GM23338 (cell line): Measurements from ENCODE around the gene REM2. TPM values are rescaled to one million over a fixed set of nuclear protein-coding genes. Genes with fewer than 3 reads are reported as not detected.

Experiments used
- ATAC-seq: fragments of 200-7000 bp; cut with Tn5 transposase; 3 replicates; pipeline ENCODE4 v1.9.1; 2020
- DNase-seq: peaks from one replicate; pipeline ENCODE4 v3.0.0-alpha.2; 2015; ENCODE audit warnings: low spot score
- H2AFZ ChIP-seq: fragments of 200-600 bp; sonication (generic); 2 replicates; pipeline ENCODE4 v1.8.0; 2016; ENCODE audit warnings: antibody characterized with exemption, mild to moderate bottlenecking, moderate library complexity
- H3F3A ChIP-seq: fragments of 200-600 bp; sonication (generic); replicated peaks from 2 replicates; pipeline ENCODE4 v1.8.0; 2017; ENCODE audit warnings: antibody characterized with exemption, mixed run types, low read depth
- H3K27ac ChIP-seq: fragments of 200-600 bp; sonication (generic); 2 replicates; pipeline ENCODE4 v1.6.1; 2016; ENCODE audit warnings: low read depth
- H3K27me3 ChIP-seq: fragments of 200-600 bp; sonication (generic); 2 replicates; pipeline ENCODE4 v1.8.0; 2016; ENCODE audit warnings: mild to moderate bottlenecking, mixed run types, moderate library complexity; ENCODE audit not compliant: insufficient read depth
- H3K36me3 ChIP-seq: fragments of 200-600 bp; sonication (generic); 2 replicates; pipeline ENCODE4 v1.8.0; 2016; ENCODE audit warnings: mild to moderate bottlenecking; ENCODE audit not compliant: insufficient read depth
- H3K4me1 ChIP-seq: fragments of 200-600 bp; sonication (generic); 2 replicates; pipeline ENCODE4 v1.8.0; 2016; ENCODE audit warnings: mild to moderate bottlenecking, moderate library complexity; ENCODE audit not compliant: insufficient read depth
- H3K4me2 ChIP-seq: fragments of 200-600 bp; sonication (generic); 2 replicates; pipeline ENCODE4 v1.7.1; 2017; ENCODE audit warnings: mixed run types
- H3K4me3 ChIP-seq: fragments of 200-600 bp; sonication (generic); 2 replicates; pipeline ENCODE4 v1.6.1; 2016; ENCODE audit warnings: mixed run types
- H3K79me2 ChIP-seq: fragments of 200-600 bp; sonication (generic); replicated peaks from 2 replicates; pipeline ENCODE4 v1.8.0; 2017; ENCODE audit warnings: mild to moderate bottlenecking; ENCODE audit not compliant: insufficient read depth
- H3K9me2 ChIP-seq: fragments of 200-600 bp; sonication (generic); 2 replicates; pipeline ENCODE4 v1.8.0; 2017; ENCODE audit not compliant: insufficient read depth
- H4K20me1 ChIP-seq: fragments of 200-600 bp; sonication (generic); replicated peaks from 2 replicates; pipeline ENCODE4 v1.8.0; 2017; ENCODE audit warnings: mild to moderate bottlenecking; ENCODE audit not compliant: insufficient read depth
- H3K27ac Mint-ChIP-seq: 2 replicates; pipeline ENCODE4 v1.8.0; 2020; ENCODE audit warnings: inconsistent platforms, mild to moderate bottlenecking, moderate library complexity, mixed read lengths
- H3K27me3 Mint-ChIP-seq: 3 replicates; pipeline ENCODE4 v1.8.0; 2022; ENCODE audit warnings: low read depth, mild to moderate bottlenecking, moderate library complexity, mixed read lengths, inconsistent platforms; ENCODE audit not compliant: insufficient read depth, poor library complexity
- H3K36me3 Mint-ChIP-seq: 3 replicates; pipeline ENCODE4 v1.8.0; 2021; ENCODE audit warnings: low read depth, mild to moderate bottlenecking, inconsistent platforms, moderate library complexity, mixed read lengths
- H3K4me1 Mint-ChIP-seq: 3 replicates; pipeline ENCODE4 v1.8.0; 2020; ENCODE audit warnings: mild to moderate bottlenecking, inconsistent platforms, mixed read lengths
- H3K4me3 Mint-ChIP-seq: 3 replicates; pipeline ENCODE4 v1.8.0; 2021; ENCODE audit warnings: moderate library complexity, mild to moderate bottlenecking, inconsistent platforms, mixed read lengths
- H3K9me3 Mint-ChIP-seq: 3 replicates; pipeline ENCODE4 v1.8.0; 2020; ENCODE audit warnings: moderate library complexity, mild to moderate bottlenecking, inconsistent platforms, mixed read lengths
- CREB1 ChIP-seq: fragments of 250-450 bp; sonication (Bioruptor Pico); IDR thresholded peaks from 2 replicates; pipeline ENCODE4 v1.5.0; 2020; ENCODE audit warnings: low read depth, mild to moderate bottlenecking, moderate library complexity
- CTCF ChIP-seq, 2 experiments: fragments of 200-600 bp in 1 of 2; sonication (generic) in 1 of 2; conservative IDR thresholded peaks; 2 replicates each; pipeline versions ENCODE4 v1.5.1 to v1.6.1; 2016 to 2017; ENCODE audit warnings: antibody characterized with exemption in 2 of 2, low read depth in 2 of 2, mild to moderate bottlenecking in 2 of 2, moderate library complexity in 1 of 2
- ETS1 ChIP-seq: IDR thresholded peaks from 2 replicates; pipeline ENCODE4 v1.6.1; 2016; ENCODE audit warnings: antibody characterized with exemption
- NANOG ChIP-seq: IDR thresholded peaks from 2 replicates; pipeline ENCODE4 v1.6.1; 2016; ENCODE audit warnings: antibody characterized with exemption, borderline replicate concordance
- POLR2AphosphoS5 ChIP-seq: IDR thresholded peaks from 2 replicates; pipeline ENCODE4 v1.6.1; 2016; ENCODE audit warnings: antibody characterized with exemption, low read depth
- REST ChIP-seq: IDR thresholded peaks from one replicate; pipeline ENCODE4 v1.6.1; 2018; ENCODE audit warnings: antibody characterized with exemption; ENCODE audit not compliant: unreplicated experiment
- STAT1 ChIP-seq: IDR thresholded peaks from one replicate; pipeline ENCODE4 v1.6.1; 2016; ENCODE audit warnings: antibody characterized with exemption; ENCODE audit not compliant: unreplicated experiment
- ZNF331 ChIP-seq: fragments of 250-450 bp; sonication (Bioruptor Pico); IDR thresholded peaks from 2 replicates; pipeline ENCODE4 v1.5.0; 2020; ENCODE audit warnings: low read depth, mild to moderate bottlenecking, moderate library complexity
- ZNF462 ChIP-seq: fragments of 250-450 bp; sonication (Bioruptor Pico); IDR thresholded peaks from 2 replicates; pipeline ENCODE4 v1.5.0; 2020; ENCODE audit warnings: mild to moderate bottlenecking, moderate library complexity
- polyA plus RNA-seq: library from polyadenylated mRNA; unstranded; fragments of >200 nt; fragmentation: Nextera tagmentation; extraction: Ambion mirVana; gene quantifications from 2 replicates; pipeline ENCODE4 v1.2.1, GENCODE V29; 2016
- total RNA-seq: library from RNA; depleted of rRNA; stranded (reverse); fragments of >200 nt; shearing (Covaris generic); gene quantifications from 2 replicates; pipeline ENCODE4 v1.2.3, GENCODE V29; 2014

REM2 gene
- total and polyA plus RNA-seq, 2 experiments from 2014 or later = 0.31 to 2.9 TPM

- no peak for TF ChIP-seq ZNF462 (CRISPR knock-in tag)
- TF ChIP-seq ZNF331 (CRISPR knock-in tag) = no peak
- no peak for TF ChIP-seq CREB1 (CRISPR knock-in tag)
- TF ChIP-seq REST = no peak
Measured at GRCh38 chr14:22920697-22921096, 37.7 kb downstream of the REM2 start (continued).

GRCh38 chr14:22922294-22922693 is 39.3 kb downstream of the REM2 start:
- Histone ChIP-seq H4K20me1 (peaks cover 3% of the 10 kb centered on the region; the same call in 1 of the 2 replicates), H3K4me3 (no peak overlapping the region), H3K36me3 (peaks cover 63% of the 10 kb centered on the region), H3K79me2 (peaks cover 19% of the 10 kb centered on the region), H2AFZ (no peak overlapping the region), H3K27me3 (no peaks in the 10 kb centered on the region), H3K9me2 (no peaks in the 10 kb centered on the region), H3K4me1 (peaks cover 9% of the 10 kb centered on the region), H3K4me2 (no peak overlapping the region), H3F3A (peaks cover 14% of the 10 kb centered on the region), H3K27ac (no peak overlapping the region)
- ATAC-seq (no peak), DNase-seq (no peak)
- peaks cover 14% of the 10 kb centered on the region for H3K27me3 Mint-ChIP-seq
- no peak overlapping the region for H3K4me3 Mint-ChIP-seq
- H3K4me1 Mint-ChIP-seq = peaks cover 11% of the 10 kb centered on the region; the same call in 2 of the 3 replicates
- peaks cover 77% of the 10 kb centered on the region for H3K36me3 Mint-ChIP-seq
- no peaks in the 10 kb centered on the region; the same call in 2 of the 3 replicates for H3K9me3 Mint-ChIP-seq
- H3K27ac Mint-ChIP-seq = no peak overlapping the region
- TF ChIP-seq REST = no peak
- TF ChIP-seq ETS1 = no peak
- TF ChIP-seq CTCF (conservative IDR thresholded peaks at IDR 0.05; ENCODE audit: low read depth in 2 of 2) = no peak
- no peak for TF ChIP-seq POLR2AphosphoS5
- no peak for TF ChIP-seq NANOG
- no peak for TF ChIP-seq STAT1
